ENCODE data around the gene PGBD4. TPM values are rescaled to one million over a fixed set of nuclear protein-coding genes. Genes with fewer than 3 reads are reported as not detected.
A peak's percentile ranks its signal among the peaks of the same experiment; 100 is the strongest.

Gene PGBD4
- total and polyA plus RNA-seq, 2 of the 13 experiments (the other 11 are each of a cell fraction or from before 2014, with no cell fraction given), result 1.4 to 1.7 TPM

DNA sequence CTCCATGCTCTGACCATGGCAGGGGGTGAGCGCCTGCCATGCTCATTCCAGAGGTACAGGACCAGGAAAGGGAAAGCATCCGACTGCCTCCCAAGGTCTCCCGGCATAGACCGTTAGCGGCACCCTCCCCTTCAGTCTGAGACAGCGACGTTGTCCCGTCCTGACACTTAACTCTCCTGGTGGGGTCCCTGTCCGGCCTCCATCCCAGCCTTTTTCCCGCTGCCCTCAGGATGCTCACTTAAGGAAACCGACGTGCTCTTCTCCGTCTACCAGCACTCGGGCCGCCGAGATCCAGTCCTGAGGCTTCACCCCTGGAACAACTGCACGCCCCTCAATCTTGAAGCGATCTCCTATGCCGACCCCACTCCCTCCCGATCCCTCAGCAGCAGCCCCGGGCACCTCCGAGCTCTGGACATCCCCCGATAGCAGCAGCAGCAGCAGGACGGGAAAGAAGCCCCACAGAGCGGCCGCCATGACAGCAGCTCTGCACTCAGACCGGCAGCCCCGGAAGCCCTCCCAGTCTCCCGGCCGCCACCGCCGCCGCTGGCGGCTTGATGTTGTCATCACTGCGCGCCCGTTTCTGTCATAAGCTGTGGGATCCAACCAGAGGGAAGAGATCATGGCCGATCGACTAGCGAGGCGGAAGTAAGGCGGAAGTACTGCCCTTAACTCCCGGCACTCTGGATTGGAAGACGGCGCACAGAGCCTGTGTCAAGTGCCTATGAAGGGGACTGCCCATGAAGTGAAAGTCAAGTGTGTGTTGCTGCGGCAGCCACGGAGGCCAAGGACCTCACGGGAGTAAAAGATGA is at the start of gene PGBD4, which contains the start of gene EMC7 (continued):
- TF ChIP-seq SAFB2 (CRISPR knock-in tag; IDR thresholded peaks at IDR 0.05; ENCODE audit: borderline replicate concordance, low read depth) (0 out of 2 replicates have a peak, but pooled peaks have one; percentile 41), ZBTB7B (CRISPR knock-in tag; IDR thresholded peaks at IDR 0.05) (peak; percentile 43; the same call in 1 of the 2 replicates), ZNF672 (CRISPR knock-in tag; IDR thresholded peaks at IDR 0.05) (no peak), SRSF1 (optimal IDR thresholded peaks at IDR 0.05; ENCODE audit: low read depth, low read length) (no peak), PRPF4 (IDR thresholded peaks at IDR 0.05; ENCODE audit: low read depth, low read length, poor library complexity, severe bottlenecking) (no peak), SATB2 (CRISPR knock-in tag; IDR thresholded peaks at IDR 0.05) (no peak), ZNF780A (CRISPR knock-in tag; IDR thresholded peaks at IDR 0.05) (no peak), SNAPC2 (CRISPR knock-in tag; IDR thresholded peaks at IDR 0.05) (peak; percentile 53; the same call in 1 of the 2 replicates), NBN (conservative IDR thresholded peaks at IDR 0.05) (no peak)
- TF ChIP-seq, protein P1, sequence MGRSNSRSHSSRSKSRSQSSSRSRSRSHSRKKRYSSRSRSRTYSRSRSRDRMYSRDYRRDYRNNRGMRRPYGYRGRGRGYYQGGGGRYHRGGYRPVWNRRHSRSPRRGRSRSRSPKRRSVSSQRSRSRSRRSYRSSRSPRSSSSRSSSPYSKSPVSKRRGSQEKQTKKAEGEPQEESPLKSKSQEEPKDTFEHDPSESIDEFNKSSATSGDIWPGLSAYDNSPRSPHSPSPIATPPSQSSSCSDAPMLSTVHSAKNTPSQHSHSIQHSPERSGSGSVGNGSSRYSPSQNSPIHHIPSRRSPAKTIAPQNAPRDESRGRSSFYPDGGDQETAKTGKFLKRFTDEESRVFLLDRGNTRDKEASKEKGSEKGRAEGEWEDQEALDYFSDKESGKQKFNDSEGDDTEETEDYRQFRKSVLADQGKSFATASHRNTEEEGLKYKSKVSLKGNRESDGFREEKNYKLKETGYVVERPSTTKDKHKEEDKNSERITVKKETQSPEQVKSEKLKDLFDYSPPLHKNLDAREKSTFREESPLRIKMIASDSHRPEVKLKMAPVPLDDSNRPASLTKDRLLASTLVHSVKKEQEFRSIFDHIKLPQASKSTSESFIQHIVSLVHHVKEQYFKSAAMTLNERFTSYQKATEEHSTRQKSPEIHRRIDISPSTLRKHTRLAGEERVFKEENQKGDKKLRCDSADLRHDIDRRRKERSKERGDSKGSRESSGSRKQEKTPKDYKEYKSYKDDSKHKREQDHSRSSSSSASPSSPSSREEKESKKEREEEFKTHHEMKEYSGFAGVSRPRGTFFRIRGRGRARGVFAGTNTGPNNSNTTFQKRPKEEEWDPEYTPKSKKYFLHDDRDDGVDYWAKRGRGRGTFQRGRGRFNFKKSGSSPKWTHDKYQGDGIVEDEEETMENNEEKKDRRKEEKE (IDR thresholded peaks at IDR 0.05), result no peak
- TF ChIP-seq, protein P2, sequence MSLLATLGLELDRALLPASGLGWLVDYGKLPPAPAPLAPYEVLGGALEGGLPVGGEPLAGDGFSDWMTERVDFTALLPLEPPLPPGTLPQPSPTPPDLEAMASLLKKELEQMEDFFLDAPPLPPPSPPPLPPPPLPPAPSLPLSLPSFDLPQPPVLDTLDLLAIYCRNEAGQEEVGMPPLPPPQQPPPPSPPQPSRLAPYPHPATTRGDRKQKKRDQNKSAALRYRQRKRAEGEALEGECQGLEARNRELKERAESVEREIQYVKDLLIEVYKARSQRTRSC (CRISPR knock-in tag; IDR thresholded peaks at IDR 0.05; ENCODE audit: low read depth), result 0 out of 2 replicates have a peak, but pooled peaks have one; percentile 41
- TF ChIP-seq, protein P3, sequence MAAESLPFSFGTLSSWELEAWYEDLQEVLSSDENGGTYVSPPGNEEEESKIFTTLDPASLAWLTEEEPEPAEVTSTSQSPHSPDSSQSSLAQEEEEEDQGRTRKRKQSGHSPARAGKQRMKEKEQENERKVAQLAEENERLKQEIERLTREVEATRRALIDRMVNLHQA (CRISPR knock-in tag; IDR thresholded peaks at IDR 0.05), result no peak
- TF ChIP-seq, protein P4, sequence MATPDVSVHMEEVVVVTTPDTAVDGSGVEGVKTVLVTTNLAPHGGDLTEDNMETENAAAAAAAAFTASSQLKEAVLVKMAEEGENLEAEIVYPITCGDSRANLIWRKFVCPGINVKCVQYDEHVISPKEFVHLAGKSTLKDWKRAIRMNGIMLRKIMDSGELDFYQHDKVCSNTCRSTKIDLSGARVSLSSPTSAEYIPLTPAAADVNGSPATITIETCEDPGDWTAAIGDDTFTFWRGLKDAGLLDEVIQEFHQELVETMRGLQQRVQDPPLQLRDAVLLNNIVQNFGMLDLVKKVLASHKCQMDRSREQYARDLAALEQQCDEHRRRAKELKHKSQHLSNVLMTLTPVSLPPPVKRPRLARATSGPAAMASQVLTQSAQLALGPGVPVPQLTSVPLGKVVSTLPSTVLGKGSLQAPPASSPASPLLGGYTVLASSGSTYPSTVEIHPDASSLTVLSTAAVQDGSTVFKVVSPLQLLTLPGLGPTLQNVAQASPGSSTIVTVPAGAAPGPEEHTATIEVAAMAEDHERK (CRISPR knock-in tag; IDR thresholded peaks at IDR 0.05; ENCODE audit: low read depth), result peak; percentile 60
- TF ChIP-seq, protein P5, sequence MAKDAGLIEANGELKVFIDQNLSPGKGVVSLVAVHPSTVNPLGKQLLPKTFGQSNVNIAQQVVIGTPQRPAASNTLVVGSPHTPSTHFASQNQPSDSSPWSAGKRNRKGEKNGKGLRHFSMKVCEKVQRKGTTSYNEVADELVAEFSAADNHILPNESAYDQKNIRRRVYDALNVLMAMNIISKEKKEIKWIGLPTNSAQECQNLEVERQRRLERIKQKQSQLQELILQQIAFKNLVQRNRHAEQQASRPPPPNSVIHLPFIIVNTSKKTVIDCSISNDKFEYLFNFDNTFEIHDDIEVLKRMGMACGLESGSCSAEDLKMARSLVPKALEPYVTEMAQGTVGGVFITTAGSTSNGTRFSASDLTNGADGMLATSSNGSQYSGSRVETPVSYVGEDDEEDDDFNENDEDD (CRISPR knock-in tag; IDR thresholded peaks at IDR 0.05; ENCODE audit: borderline replicate concordance), result peak; percentile 34; the same call in 1 of the 2 replicates
- TF ChIP-seq, protein P6, sequence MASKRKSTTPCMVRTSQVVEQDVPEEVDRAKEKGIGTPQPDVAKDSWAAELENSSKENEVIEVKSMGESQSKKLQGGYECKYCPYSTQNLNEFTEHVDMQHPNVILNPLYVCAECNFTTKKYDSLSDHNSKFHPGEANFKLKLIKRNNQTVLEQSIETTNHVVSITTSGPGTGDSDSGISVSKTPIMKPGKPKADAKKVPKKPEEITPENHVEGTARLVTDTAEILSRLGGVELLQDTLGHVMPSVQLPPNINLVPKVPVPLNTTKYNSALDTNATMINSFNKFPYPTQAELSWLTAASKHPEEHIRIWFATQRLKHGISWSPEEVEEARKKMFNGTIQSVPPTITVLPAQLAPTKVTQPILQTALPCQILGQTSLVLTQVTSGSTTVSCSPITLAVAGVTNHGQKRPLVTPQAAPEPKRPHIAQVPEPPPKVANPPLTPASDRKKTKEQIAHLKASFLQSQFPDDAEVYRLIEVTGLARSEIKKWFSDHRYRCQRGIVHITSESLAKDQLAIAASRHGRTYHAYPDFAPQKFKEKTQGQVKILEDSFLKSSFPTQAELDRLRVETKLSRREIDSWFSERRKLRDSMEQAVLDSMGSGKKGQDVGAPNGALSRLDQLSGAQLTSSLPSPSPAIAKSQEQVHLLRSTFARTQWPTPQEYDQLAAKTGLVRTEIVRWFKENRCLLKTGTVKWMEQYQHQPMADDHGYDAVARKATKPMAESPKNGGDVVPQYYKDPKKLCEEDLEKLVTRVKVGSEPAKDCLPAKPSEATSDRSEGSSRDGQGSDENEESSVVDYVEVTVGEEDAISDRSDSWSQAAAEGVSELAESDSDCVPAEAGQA (IDR thresholded peaks at IDR 0.05; ENCODE audit: low read depth), result peak; percentile 96
- TF ChIP-seq, protein P6 (CRISPR knock-in tag; IDR thresholded peaks at IDR 0.05; ENCODE audit: borderline replicate concordance), result no peak

All from HepG2 (cell line).